ENCODE results near the gene BRSK1.
A peak's percentile ranks its signal among the peaks of the same experiment; 100 is the strongest.

Gene BRSK1

DNA sequence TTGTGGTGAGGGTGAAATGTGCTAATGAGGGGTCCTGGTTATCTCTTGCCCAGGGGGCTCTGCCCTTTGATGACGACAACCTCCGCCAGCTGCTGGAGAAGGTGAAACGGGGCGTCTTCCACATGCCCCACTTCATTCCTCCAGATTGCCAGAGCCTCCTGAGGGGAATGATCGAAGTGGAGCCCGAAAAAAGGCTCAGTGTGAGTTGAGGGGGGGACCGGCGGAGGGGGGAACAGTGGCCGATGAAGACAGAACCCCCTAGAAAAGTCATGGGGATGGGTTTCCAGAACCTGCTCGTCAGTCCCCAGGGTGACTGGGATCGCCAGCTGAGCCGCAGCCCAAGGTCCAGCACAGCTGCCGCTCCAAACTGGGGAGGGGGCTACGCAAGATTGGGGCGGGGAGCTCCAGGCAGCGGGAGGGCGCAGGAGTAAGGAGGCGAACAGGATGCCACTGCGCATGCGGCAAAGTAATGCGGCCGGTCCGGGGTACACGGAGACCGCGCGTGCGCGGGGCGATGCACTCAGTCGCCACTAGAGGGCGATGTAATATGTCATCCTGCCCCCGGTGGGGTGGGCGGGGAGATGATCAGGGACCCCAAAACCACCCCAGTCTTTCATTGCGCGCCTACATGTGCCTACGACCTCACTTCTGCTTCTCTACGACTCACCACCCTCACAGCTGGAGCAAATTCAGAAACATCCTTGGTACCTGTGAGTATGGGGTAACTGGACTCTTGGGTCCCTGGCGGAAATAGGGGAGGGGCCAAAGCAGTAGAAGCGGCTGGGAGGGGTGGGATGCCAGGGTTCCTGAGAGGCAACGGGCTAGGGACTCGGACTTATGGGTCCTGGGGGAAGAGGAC lies 17.9 kb downstream of the BRSK1 start:
- DNase-seq (ENCODE audit: insufficient read length, low spot score) (peak; percentile 97), FAIRE-seq (peak; percentile 99)
- TF ChIP-seq SPI1 (IDR thresholded peaks at IDR 0.05; ENCODE audit: low read depth, low read length) (no peak), PAX5 (IDR thresholded peaks at IDR 0.05; ENCODE audit: insufficient read depth, low read length, severe bottlenecking) (no peak), POLR2A (IDR thresholded peaks at IDR 0.05; ENCODE audit: low read depth, low read length) (no peak), TAF1 (IDR thresholded peaks at IDR 0.05; ENCODE audit: low read depth, low read length) (no peak), POLR2AphosphoS5 (IDR thresholded peaks at IDR 0.05; ENCODE audit: low read depth, low read length) (no peak)

DNA sequence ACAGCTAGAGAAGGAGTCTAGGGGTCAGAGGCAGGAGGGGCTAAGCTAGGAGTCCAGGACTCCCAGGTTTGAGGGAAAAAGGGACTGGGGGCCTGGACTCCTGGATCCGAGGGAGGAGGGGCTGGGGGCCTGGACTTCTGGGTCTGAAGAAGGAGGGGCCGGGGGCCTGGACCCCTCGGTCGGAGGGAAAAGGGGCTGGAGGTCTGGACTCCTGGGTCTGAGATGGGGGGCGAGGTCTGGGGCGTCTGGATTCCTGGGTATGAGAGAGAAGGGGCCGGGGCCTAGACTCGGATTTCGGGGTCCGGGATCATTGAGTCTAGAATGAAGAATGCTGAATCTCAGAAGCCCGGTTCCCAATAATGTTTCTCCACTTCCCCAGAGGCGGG lies 18.5 kb downstream of the BRSK1 start:
- FAIRE-seq: no peak
- TF ChIP-seq POLR2AphosphoS5 (IDR thresholded peaks at IDR 0.05; ENCODE audit: low read depth, low read length) (no peak), POLR2A (IDR thresholded peaks at IDR 0.05; ENCODE audit: low read depth, low read length) (no peak), SPI1 (IDR thresholded peaks at IDR 0.05; ENCODE audit: low read depth, low read length) (no peak), PAX5 (IDR thresholded peaks at IDR 0.05; ENCODE audit: insufficient read depth, low read length, severe bottlenecking) (no peak), POU2F2 (IDR thresholded peaks at IDR 0.05; ENCODE audit: low read depth, low read length) (no peak), TAF1 (IDR thresholded peaks at IDR 0.05; ENCODE audit: low read depth, low read length) (no peak)
- DNase-seq (ENCODE audit: insufficient read length, low spot score): no peak

DNA sequence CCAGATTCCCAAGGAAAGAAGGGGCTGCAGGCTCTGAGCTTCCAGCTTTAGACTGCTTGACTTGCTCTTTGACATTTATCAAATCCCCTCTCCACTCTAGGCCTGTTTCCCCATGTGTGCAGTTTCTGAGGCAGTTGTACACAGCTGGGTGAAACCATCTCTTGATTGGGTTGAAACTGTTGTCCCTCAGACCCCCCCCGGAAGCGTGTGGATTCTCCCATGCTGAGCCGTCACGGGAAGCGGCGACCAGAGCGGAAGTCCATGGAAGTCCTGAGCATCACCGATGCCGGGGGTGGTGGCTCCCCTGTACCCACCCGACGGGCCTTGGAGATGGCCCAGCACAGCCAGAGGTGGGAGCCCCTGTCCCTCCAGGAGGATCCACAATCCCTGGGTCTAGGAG lies 19.7 kb downstream of the BRSK1 start:
- FAIRE-seq (no peak), DNase-seq (ENCODE audit: insufficient read length, low spot score) (no peak)
- TF ChIP-seq PAX5 (IDR thresholded peaks at IDR 0.05; ENCODE audit: insufficient read depth, low read length, severe bottlenecking): no peak
- TF ChIP-seq TAF1 (IDR thresholded peaks at IDR 0.05; ENCODE audit: low read depth, low read length): no peak
- TF ChIP-seq SPI1 (IDR thresholded peaks at IDR 0.05; ENCODE audit: low read depth, low read length): no peak
- no peak for TF ChIP-seq POLR2AphosphoS5 (IDR thresholded peaks at IDR 0.05; ENCODE audit: low read depth, low read length)
- no peak for TF ChIP-seq POU2F2 (IDR thresholded peaks at IDR 0.05; ENCODE audit: low read depth, low read length)
- TF ChIP-seq POLR2A (IDR thresholded peaks at IDR 0.05; ENCODE audit: low read depth, low read length): no peak

DNA sequence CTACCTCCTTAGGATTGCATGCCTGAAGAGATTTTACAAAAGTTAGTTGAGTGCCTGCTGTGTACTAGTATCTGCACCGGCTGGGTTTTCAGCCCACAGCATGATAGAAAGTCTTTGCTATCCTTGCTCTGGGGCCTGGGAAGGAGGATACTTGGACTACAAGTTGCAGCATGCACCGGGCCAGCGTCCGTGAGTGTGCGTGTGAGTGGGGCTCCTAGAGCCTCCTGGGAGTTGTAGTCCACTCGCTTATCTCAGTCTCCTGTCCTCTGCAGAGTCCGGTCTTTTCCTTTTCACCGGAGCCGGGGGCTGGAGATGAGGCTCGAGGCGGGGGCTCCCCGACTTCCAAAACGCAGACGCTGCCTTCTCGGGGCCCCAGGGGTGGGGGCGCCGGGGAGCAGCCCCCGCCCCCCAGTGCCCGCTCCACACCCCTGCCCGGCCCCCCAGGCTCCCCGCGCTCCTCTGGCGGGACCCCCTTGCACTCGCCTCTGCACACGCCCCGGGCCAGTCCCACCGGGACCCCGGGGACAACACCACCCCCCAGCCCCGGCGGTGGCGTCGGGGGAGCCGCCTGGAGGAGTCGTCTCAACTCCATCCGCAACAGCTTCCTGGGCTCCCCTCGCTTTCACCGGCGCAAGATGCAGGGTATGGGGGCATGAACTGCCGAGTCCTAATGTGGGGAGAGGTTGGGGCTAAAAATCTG lies 20.6 kb downstream of the BRSK1 start:
- TF ChIP-seq POU2F2 (IDR thresholded peaks at IDR 0.05; ENCODE audit: low read depth, low read length) (no peak), POLR2AphosphoS5 (IDR thresholded peaks at IDR 0.05; ENCODE audit: low read depth, low read length) (no peak), SPI1 (IDR thresholded peaks at IDR 0.05; ENCODE audit: low read depth, low read length) (no peak), PAX5 (IDR thresholded peaks at IDR 0.05; ENCODE audit: insufficient read depth, low read length, severe bottlenecking) (no peak), POLR2A (IDR thresholded peaks at IDR 0.05; ENCODE audit: low read depth, low read length) (no peak), TAF1 (IDR thresholded peaks at IDR 0.05; ENCODE audit: low read depth, low read length) (no peak)
- DNase-seq (ENCODE audit: insufficient read length, low spot score): no peak
- FAIRE-seq: no peak

DNA sequence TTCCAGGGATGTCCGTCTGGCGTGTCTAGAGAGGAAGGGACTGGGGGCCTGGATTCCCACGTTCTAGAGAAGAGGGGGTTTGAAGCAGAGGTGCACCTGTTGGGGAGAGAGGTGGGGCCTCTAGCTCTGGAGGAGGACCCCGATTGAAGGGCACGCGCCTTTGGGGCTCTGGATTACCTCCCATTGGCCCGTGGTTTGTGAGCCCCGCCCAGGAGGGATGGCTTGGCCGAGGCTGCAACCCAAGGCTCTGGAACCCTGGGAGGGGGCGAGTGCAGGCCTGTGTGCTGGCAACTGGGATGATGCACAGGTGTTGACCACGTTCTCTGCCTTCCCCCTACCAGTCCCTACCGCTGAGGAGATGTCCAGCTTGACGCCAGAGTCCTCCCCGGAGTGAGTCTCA lies 21.2 kb downstream of the BRSK1 start:
- TF ChIP-seq TAF1 (IDR thresholded peaks at IDR 0.05; ENCODE audit: low read depth, low read length): no peak
- no peak for TF ChIP-seq POU2F2 (IDR thresholded peaks at IDR 0.05; ENCODE audit: low read depth, low read length)
- no peak for TF ChIP-seq POLR2A (IDR thresholded peaks at IDR 0.05; ENCODE audit: low read depth, low read length)
- no peak for TF ChIP-seq SPI1 (IDR thresholded peaks at IDR 0.05; ENCODE audit: low read depth, low read length)
- TF ChIP-seq PAX5 (IDR thresholded peaks at IDR 0.05; ENCODE audit: insufficient read depth, low read length, severe bottlenecking): no peak
- FAIRE-seq: no peak
- no peak for DNase-seq (ENCODE audit: insufficient read length, low spot score)

DNA sequence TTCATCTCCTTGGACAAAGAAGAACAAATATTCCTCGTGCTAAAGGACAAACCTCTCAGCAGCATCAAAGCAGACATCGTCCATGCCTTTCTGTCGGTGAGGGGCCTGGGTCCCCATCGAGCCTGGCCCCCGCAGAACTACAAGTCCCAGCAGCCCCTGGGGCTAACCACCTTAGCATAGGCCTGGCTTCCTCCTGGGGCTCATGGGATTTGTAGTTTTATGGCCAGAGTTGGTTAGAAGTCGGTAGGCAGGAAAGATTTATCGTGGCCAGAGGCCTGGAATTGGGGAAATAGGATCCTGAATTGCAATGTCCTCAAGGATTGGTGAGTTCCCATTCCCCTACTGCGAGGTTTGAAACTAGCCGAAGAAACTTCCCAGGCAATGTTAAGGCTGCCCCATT lies 21.7 kb downstream of the BRSK1 start:
- FAIRE-seq: no peak
- no peak for TF ChIP-seq PAX5 (IDR thresholded peaks at IDR 0.05; ENCODE audit: insufficient read depth, low read length, severe bottlenecking)
- DNase-seq (ENCODE audit: insufficient read length, low spot score): peak; percentile 59

DNA sequence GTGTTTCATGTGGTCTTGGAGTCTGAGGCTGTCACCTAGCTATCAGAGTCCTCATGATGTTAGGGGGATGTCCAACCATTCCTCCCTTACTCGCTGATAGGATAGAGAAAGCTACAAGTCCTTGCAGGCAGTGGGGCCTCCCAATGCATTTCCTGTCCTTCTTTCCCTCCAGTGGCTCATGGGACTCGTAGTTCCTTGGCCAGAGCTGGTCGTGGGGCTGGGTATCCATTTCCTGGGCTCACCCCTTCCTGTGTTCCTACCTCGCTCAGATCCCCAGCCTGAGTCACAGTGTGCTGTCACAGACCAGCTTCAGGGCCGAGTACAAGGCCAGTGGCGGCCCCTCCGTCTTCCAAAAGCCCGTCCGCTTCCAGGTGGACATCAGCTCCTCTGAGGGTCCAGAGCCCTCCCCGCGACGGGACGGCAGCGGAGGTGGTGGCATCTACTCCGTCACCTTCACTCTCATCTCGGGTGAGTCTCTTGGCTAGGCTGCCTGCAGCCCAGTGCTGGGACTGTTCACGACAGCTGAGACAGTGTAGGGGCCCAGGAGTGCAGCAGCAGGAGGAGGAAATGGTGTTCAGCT lies 22.3 kb downstream of the BRSK1 start:
- TF ChIP-seq POU2F2 (IDR thresholded peaks at IDR 0.05; ENCODE audit: low read depth, low read length) (no peak), POLR2A (IDR thresholded peaks at IDR 0.05; ENCODE audit: low read depth, low read length) (no peak), SPI1 (IDR thresholded peaks at IDR 0.05; ENCODE audit: low read depth, low read length) (no peak), TAF1 (IDR thresholded peaks at IDR 0.05; ENCODE audit: low read depth, low read length) (no peak), PAX5 (IDR thresholded peaks at IDR 0.05; ENCODE audit: insufficient read depth, low read length, severe bottlenecking) (no peak), POLR2AphosphoS5 (IDR thresholded peaks at IDR 0.05; ENCODE audit: low read depth, low read length) (no peak)
- FAIRE-seq (no peak), DNase-seq (ENCODE audit: insufficient read length, low spot score) (no peak)

DNA sequence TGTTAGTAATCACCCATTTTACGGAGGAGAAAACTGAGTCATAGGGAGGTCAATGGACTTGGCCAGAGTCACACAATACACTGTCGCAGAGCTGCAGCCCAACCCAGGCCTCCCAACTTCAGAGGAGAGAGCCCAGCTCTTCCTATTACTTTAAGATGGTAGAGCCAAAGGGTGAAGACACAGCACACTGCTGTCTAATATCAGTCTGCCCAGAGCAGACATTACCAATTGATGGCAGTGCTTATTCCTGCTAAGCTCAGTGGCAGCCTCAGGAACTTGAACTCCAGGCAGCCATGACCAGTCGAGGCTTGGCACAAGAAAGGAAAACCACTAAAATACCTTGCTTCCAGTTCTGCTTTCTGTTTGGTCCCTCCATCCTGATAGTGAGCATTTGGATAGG lies 22.9 kb downstream of the BRSK1 start:
- DNase-seq (ENCODE audit: insufficient read length, low spot score) (no peak), FAIRE-seq (no peak)
- no peak for TF ChIP-seq TAF1 (IDR thresholded peaks at IDR 0.05; ENCODE audit: low read depth, low read length)
- no peak for TF ChIP-seq POLR2A (IDR thresholded peaks at IDR 0.05; ENCODE audit: low read depth, low read length)
- TF ChIP-seq POU2F2 (IDR thresholded peaks at IDR 0.05; ENCODE audit: low read depth, low read length): no peak
- TF ChIP-seq SPI1 (IDR thresholded peaks at IDR 0.05; ENCODE audit: low read depth, low read length): no peak
- TF ChIP-seq PAX5 (IDR thresholded peaks at IDR 0.05; ENCODE audit: insufficient read depth, low read length, severe bottlenecking): no peak
- TF ChIP-seq POLR2AphosphoS5 (IDR thresholded peaks at IDR 0.05; ENCODE audit: low read depth, low read length): no peak

DNA sequence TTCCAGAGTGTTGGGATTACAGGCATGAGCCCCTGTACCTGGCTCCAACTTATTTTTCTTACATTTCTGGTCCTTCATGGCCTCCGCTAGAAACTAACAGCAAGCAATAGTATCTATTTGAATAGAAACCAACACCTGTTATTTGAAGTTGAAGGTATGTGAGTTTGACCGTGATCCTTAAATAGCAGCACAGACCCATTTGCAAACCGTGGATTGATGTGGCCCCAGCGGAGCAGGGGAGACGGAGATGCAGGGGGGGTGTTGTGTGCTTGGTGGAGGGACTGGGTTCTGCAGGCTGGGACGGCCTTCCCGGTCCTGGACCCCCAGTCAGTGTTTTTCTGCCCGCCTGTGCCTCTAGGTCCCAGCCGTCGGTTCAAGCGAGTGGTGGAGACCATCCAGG lies 24.5 kb downstream of the BRSK1 start:
- TF ChIP-seq SPI1 (IDR thresholded peaks at IDR 0.05; ENCODE audit: low read depth, low read length): no peak
- TF ChIP-seq POLR2AphosphoS5 (IDR thresholded peaks at IDR 0.05; ENCODE audit: low read depth, low read length): no peak
- TF ChIP-seq POU2F2 (IDR thresholded peaks at IDR 0.05; ENCODE audit: low read depth, low read length): no peak
- TF ChIP-seq POLR2A (IDR thresholded peaks at IDR 0.05; ENCODE audit: low read depth, low read length): no peak
- TF ChIP-seq PAX5 (IDR thresholded peaks at IDR 0.05; ENCODE audit: insufficient read depth, low read length, severe bottlenecking): no peak
- no peak for TF ChIP-seq TAF1 (IDR thresholded peaks at IDR 0.05; ENCODE audit: low read depth, low read length)
- FAIRE-seq (peak; percentile 63), DNase-seq (ENCODE audit: insufficient read length, low spot score) (no peak)

Data from GM12891 (cell line).